Stimulated activated CD8-positive, alpha-beta memory T cell treated with anti-CD3 and anti-CD28 coated beads, Interleukin-7, amount 100 ng/mL, for 24 hours (primary cell): ENCODE results near the gene HSDL1.
"Not testable (repeated sequence)": the region's sequence is repeated elsewhere in the genome, so short reads cannot be mapped to it uniquely, and the experiment has no call there.

ENCODE experiments used
- DNase-seq: peaks from one replicate; pipeline ENCODE4 v3.0.0-alpha.2; 2020; ENCODE audit warnings: low read depth

Gene HSDL1

DNA sequence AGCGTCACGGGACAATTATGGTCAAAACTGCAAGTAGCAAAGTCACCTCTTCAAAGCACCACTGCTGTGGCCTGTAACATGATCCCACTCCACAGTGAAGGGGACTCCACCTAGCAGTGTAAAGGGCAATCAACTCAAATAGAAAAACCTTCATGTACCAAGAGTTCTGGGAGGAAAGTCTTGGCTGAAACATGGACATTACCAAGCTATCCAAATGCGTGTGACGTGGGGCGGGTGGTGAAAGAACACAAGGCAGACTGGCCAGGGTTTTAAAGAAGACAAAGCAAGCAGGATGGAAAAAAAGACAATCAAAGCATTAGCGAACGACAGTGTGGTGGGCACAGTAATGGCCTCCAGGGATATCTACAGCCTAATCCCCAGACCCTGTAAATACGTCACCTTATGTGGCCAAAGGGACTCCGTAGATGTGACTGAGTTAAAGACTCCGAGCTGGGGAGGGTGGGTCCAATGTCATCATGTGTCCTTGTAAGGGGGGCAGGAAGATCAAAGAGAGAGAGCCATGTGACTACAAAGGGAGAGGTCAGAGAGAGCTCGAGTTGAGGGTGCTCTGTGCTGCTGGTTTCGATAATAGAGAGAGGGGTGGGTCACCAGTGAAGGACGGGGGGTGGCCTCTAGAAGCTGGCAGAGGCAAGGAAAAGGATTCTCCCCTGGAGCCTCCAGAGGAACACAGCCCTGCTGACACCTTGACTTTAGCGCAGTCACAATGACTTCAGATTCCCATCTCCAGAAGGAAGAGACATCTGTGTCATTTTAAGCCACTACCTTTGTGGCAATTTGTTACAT lies 6.0 kb downstream of the HSDL1 start:
- DNase-seq, result no peak

DNA sequence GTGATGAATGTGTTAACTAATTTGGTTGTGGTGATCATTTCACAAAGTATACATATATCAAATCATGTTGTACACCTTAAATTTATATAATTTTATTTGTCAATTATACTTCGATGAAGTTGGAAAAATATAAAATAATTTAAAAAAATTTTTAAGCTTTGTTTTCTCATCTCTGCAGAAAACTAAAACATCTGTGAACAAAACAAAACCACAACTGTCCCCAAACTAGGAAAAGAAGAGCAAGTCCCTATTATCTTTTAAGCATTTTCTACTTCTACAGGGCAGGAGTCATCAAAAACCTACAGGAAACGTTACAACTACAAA lies 6.5 kb downstream of the HSDL1 start:
- no peak for DNase-seq

DNA sequence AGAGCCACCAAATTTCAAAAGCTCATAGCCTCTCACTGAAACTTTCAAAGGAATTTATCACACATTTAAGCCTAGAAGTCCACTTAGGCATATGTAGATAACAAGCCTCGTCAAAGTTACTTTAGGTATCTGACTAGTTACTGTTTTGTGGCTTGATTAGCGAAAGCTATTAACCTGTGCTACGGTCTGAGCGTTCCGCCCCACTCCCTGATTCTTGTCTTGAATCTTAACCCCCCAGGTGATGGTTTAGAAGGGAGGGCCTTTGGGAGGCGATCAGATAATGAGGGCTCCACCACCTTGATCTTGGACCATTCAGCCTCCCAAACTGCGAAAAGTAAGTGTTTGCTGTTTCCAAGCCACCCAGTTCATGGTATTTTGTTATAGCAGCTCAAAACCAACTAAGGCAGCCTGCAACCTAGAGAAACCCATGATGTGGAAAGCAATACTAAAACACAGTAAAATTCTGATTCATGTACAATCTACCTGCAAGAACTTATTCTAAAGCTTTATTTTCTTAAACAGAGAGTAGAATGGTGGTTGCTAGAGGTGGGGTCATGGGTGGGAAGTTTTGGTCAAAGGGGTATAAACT lies 7.1 kb downstream of the HSDL1 start:
- DNase-seq, result no peak

DNA sequence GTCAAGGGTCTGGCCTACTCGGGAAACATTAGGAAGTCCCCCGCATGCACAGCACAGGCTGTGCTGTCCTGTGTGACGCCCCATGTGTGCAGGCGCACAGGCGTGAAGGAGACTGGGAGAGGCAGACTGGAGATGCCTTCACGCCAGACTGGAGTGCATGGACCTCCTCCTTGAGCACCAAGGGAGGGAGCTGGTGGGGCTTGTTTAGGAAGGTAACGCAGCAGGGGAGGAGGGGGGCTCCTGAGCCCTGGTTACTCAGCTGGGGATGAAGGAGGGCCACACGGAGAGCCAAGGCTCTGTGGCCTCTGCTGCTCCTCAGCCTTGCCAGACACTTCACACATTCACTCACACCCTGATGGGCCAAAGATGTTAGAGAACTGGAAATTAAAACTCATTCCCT lies 7.7 kb downstream of the HSDL1 start:
- no peak for DNase-seq

DNA sequence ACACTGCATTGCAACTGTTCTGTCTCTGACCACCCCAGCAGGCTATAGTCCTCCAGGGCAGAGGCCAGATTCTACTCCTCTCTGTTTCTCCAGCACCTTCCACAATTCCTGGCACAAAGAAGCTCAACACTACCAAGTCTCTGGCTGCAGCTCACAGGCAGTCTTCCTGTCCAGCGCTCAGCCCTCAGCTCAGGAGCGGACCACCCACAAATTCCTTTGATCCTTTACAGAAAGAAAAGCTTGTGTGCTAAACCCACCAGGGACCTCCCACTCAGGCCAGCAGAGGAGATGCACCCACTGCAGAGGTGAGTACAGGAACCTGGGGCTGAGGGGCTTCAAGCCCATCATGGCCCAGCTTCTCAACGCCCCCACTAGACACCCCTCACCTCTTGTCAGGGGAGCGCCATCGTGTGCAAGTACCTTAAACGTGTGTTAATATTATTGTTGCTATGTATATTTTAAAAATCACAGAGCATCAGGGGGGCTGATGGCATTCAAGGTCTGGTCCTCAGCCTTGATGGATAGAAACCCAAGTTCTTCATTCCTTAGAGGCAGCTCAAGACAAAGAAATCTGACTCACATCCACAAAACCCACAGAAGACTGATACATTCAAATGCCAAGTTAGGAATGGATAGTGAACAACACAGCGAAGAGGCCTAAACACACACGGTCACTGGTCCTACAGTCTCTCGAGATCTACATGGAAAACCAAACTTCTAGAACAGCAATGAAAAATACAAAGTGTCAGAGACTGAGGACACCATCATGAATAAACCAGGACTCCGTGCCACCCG lies 8.4 kb downstream of the HSDL1 start:
- DNase-seq, result no peak

DNA sequence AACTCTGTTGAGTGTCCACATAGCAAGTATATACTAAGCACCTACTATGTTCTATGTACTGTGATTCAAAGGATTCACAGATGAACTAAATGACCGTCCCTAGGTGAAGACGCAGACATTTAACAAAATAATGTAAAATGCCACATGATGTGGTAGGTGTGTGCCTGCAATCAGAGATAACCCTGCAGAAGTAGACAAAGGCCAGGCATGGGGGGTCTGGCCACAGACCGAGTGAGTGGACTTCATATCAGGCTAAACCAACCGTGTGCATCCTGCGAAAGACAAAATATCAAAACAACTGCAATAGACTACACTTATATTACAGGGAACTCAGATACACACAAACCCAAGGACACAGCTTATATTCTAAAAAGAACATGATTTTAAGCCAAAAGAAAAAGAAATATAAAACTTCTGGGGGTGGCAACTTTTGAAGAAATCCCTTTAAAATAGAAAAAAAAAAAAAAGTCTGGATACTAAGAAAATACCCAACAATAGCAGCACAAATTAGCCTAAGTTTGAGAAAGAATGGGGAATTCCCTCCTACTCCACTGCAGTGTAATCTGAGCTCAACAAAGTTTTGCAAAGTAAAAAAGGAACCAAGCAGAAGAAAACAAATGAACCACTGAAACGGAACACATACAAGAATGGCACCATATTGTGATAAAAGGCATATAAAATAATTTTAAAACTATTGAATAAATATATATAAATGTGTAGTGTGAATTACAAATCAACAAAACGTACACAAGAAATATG lies 12.3 kb downstream of the HSDL1 start:
- no peak for DNase-seq

DNA sequence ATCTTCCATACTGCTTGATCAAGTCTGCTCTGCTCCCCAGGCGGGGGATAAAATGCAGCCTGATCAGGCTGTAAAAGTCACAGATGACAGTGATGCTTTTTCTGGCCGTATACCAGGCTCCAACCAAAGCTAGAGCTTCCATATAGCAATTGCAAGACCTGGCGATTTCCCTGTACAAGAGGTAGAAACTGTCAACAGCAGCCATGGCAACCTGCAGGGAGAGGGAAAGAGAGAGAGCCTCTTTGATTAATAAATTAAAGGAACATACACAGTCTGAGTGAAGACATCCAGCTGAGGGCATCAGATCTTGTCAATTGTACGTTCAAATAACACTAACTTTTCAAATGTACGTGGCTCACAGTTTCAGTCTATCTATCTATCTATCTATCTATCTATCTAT lies 13.9 kb downstream of the HSDL1 start:
- no peak for DNase-seq

DNA sequence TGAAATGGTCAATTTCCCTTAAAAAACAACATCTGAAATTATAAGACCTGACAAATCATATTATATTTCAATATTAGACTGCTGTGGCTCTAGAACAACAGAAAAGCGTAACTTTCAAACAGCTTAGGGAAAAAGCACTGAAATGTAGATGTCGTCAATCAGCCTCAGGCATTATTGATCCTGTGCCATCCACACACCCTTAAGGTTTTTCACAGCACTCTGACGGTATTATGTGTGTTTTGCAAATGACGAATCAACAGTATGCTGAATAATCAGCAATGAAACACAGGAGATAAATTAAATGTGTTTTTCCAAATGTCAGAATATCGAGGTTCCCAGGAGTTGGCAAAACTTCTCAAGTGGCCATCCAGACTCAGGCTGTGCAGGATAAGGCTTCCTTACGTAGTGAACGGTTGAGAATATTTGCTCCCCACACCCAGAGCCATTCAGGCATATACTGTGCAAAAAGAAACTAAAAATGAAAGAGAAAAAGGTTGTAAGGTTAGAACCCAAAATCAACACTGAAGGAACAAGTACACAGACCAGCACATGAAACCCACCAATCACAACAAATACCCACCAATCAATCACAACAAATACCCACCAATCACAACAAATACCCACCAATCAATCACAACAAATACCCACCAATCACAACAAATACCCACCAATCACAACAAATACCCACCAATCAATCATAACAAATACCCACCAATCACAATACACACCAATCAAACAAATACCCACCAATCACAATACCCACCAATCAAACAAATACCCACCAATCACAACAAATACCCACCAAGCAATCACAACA lies 20.5 kb downstream of the HSDL1 start:
- no peak for DNase-seq

DNA sequence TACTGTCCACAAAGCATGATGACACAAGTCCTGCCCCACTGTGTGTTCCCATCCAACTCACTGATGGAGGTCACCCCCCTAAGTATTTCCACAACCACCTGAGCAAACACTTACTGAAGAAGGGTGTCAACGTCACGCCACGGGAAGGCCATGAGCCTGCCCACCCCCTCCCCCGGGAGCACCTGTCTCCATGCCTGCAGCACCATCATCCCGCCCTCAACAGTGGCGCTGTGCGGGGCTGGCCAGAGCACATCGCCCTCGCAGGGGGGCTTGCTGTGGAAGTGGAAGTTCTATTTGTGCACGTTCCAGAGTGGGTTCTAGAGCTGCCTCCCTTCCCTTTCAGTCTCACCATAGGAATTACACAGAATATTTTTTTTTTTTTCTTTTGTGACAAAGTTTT lies 24.0 kb downstream of the HSDL1 start:
- DNase-seq, result no peak

DNA sequence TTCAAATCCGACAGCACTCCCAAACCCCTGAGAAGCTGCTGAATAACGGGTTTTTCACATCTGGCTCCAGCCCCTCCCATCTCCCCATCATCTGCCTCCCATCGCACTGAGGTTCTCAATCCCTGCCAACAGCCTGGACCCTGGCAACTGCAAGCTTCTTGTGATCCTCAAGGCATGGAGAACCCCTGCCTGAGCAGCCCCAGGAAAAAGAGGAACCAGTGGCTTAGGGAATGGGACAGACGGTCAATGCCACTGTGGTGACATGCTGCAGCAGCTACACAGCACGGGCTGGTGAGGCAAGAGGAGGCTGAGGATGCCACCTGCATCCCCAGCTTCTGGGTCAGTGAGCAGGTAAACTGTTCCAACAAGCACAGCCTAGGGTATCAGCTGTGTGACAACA lies 25.0 kb downstream of the HSDL1 start:
- DNase-seq, result no peak

DNA sequence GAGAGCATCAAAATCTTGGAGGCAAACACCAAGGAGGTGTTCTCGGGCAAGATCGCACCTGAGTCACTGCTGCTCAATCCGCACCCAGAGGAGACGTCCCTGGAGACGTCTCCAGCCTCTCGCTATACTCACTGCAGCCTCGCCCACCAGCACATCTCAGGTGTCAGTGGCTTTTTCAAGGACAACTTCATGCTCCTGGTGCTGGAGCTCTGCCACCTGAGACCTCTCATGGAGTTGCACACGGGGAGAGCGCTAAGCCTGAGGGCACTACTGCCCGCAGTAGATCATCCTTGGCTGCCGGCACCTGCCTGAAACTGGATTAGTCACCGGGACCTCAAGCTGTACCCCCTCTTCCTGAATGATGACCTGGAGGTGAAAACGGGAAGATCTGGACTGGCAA lies 25.6 kb downstream of the HSDL1 start:
- DNase-seq, result no peak

DNA sequence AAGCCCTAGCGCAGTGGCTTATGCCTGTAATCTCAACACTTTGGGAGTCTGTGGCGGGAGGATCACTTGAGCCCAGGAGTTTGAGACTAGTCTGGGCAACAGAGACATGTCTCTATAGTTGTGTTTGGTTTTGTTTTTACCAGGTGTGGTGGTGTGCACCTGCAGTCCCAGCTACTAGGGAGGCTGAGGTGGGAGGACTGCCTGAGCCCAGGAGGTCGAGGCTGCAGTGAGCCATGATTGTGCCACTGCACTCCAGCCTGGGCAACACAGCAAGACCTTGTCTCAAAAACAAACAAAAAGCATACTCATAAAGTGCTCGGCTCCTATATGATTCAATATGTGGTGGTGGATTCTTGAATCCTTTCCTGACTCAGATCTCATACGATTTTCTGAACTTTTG lies 26.7 kb downstream of the HSDL1 start:
- DNase-seq, result not testable (repeated sequence)

DNA sequence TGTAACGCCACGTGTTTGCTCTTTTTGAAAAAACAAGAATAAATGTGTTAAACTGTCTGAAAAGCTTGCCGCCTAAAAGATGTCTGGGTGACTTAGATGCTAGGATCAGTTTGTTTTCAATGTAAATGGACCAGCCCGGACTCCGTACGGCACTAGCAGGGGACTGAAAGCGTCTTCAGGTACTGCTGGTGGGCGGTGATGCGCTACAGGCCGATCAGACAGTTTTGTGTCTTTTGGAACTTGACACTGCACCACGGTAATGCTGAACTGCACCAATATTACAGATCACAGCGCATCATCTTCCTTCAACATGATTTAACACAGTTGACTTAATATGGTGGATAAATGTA lies 27.5 kb downstream of the HSDL1 start:
- DNase-seq, result no peak

DNA sequence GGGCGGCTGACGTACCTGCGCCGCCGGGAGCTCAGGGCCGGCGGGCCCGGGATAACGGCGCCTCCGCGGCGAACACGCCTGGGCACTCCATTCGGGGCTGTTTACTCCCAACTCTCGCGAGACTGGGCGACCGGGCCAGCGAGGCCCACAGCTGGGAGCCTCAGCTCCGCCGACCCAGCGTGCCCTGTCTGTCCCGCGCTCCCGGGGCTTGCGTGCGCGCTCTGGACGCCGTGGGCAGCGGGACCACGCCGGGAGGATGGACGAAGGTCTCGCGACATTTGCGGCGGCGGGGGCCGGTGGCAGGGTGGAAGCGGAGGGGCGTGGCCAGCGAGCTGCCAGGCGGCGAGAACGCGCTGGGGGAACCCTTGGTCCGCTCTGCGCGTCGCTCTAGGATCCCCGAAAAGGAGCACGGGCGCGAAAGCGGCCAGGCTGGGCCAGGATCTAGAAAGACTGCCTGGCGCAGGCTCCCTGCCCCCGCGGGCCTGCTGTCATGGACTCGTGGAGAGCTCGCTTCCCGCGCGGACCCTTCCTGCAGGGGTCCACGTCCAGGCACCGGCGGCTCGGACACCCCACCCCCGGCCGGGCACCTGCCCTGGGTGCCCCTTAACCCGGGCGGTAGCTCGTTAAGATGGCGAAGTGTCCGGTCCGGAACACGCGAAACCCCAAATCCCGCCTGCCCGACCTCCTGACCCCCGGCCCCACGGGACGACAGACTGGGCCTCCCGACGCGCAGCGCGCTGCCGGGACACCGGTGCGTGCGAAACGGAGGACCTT lies 28.1 kb downstream of the HSDL1 start, which contains the start of gene MBTPS1:
TSS of gene MBTPS1 (minus strand) at position 223 of the 774 bp plus-strand sequence. CDS start 15,159 bp downstream, outside the sequence.
- peak; percentile 96 for DNase-seq

DNA sequence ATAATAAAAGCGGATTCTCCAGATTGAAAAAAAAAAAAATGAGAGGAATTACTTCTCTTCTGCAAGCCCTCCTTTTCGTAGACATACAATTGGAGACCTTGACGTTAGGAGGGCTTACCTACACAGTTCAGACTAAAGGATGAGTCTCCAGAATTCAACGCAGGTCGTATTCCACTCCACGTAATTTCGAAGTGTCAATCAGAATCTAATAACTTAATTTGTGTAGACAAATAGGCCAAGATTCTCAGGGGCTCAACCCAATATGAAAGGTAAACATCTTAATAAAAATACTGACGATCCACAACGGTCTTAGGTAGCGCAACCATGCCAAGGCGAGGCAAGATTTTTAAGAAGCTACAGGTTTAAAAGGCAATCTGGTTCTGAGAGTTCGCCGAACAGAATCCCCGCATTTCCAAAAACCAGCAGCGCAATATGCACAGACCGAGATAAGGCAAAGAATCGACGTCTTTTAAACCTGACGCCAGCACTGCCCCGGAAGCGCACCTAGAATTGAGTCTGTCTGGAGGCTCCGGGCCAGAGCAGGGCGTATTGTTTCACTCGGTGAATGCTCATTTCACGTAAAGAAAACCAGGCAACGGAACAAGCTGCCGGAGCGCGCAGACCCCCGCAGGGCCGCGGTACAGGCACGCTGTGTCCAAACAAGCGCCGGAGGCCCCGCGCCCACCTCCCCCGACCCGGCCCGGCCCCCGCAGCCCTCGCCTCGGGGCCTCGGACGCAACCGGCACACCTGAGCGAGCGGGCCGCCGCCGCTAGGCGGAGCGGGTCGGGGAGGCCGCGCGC lies 28.9 kb downstream of the HSDL1 start:
- peak; percentile 24 for DNase-seq

DNA sequence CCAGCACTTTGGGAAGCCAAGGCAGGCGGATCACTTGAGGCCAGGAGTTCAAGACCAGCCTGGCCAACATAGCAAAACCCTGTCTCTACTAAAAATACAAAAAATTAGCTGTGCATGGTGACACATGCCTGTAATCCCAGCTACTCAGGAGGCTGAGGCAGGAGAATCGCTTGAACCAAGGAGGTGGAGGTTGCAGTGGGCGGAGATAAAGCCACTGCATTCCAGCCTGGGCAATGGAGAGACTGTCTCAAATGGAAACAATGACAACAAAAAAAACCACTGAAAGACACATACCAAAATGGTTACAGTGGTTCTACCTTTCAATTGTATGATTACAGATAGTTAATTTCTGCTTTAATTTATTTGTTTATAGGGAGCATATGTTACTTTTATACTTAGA lies 33.0 kb downstream of the HSDL1 start:
- DNase-seq, result not testable (repeated sequence)

DNA sequence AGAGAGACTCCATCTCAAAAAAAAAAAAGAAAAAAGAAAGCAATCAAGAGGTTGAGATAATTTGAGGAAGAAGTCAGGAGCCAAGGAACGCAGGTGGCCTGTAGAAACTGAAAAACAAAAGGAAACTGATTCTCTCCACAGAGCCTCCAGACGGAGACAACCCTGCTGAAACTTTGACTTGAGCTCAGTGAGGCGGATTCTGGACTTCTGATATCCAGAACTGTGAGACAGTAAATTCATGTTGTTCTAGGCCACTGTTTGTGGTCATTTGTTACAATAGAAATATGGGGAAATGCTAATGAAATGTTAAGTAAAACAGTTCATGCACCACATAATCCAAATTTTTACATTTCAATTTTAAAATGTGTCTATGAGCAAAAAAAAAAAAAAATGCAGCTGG lies 33.5 kb downstream of the HSDL1 start:
- no peak for DNase-seq

DNA sequence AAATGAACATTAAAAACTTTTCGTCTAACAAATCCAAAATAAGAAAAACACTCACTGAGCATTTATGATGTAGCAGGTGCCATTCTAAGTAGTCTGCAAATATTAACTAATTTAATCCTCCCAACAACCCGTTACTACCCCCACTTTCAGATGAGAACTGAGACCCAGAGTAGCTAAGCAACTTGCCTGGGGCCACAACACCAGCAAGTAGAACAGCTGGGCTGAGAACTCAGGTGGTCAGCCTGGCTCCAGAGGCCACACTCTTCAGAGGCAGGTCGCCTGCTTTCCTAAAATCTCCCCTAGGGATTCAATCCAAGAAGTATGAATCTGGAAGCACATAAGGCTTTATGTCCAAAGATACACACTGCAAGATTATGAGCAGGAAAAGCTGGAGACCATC lies 34.5 kb downstream of the HSDL1 start:
- no peak for DNase-seq

DNA sequence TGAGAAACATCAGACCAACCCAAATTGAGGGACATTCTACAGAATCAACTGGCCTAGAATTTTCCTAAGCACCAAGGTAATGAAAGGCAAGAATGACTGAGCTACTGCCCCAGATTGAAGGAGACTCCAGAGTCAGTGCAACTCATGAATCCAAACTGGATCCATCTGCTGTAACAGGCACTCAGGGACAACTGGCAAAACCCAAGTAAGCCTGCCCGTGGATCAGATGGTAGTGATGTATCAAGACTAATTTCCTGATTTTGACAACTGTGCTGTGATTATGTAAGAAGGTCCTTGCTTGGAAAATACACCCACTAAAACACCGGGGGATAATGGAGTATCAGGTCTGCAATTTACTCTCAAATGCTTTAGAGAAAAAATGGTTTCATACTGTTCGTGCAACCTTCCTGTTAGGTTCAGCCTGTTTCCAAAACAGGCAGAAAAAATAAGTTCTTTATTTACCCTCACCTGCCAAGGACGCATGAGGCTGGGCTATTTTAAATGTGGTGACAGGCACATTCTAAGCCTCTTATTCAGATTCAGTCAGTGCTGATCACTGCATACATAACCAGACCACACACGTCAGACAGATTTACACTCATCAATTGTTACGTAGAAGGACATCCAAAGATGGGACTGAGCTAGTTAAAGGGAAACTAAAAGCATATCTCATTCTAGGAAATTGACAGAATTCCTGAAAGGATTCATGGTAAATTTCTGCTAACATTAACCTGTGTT lies 35.2 kb downstream of the HSDL1 start:
- DNase-seq, result no peak
